ENCODE measurements around the gene TMEM121B. TPM values are rescaled to one million over a fixed set of nuclear protein-coding genes. Genes with fewer than 3 reads are reported as not detected.

Gene TMEM121B
- polyA plus RNA-seq, 3 donors = 1.4 to 3.2 (median 1.9) TPM

GRCh38 chr22:17161991-17162390 lies 40.8 kb upstream of the TMEM121B start:
- no peak overlapping the region for H3K9ac ChIP-seq (ENCODE audit: insufficient read depth, low read length, poor library complexity, severe bottlenecking)
- TF ChIP-seq, protein P1, sequence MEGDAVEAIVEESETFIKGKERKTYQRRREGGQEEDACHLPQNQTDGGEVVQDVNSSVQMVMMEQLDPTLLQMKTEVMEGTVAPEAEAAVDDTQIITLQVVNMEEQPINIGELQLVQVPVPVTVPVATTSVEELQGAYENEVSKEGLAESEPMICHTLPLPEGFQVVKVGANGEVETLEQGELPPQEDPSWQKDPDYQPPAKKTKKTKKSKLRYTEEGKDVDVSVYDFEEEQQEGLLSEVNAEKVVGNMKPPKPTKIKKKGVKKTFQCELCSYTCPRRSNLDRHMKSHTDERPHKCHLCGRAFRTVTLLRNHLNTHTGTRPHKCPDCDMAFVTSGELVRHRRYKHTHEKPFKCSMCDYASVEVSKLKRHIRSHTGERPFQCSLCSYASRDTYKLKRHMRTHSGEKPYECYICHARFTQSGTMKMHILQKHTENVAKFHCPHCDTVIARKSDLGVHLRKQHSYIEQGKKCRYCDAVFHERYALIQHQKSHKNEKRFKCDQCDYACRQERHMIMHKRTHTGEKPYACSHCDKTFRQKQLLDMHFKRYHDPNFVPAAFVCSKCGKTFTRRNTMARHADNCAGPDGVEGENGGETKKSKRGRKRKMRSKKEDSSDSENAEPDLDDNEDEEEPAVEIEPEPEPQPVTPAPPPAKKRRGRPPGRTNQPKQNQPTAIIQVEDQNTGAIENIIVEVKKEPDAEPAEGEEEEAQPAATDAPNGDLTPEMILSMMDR (IDR thresholded peaks at IDR 0.05) = no peak
- H4K20me1 ChIP-seq (ENCODE audit: insufficient read depth, low read length) = peaks cover 10% of the 10 kb centered on the region
- H3K27me3 ChIP-seq (ENCODE audit: control insufficient read depth in 2 of 2, insufficient read depth in 2 of 2, low read length in 2 of 2) = no peaks in the 10 kb centered on the region
- no peak overlapping the region for H3K27ac ChIP-seq (ENCODE audit: low read depth in 1 of 2, low read length in 2 of 2)
- no peak for DNase-seq
- H3K9me3 ChIP-seq (replicated peaks in 1 of 2; ENCODE audit: control insufficient read depth in 1 of 2, insufficient read depth in 1 of 2, low read length in 2 of 2) = no peaks in the 10 kb centered on the region
- Mint-ChIP-seq H3K4me3 (no peak overlapping the region), H3K27me3 (ENCODE audit: low read depth in 3 of 3) (peaks cover 0 to 10% (median 3%) of the 10 kb centered on the region in 3 donors), H3K36me3 (no peaks in the 10 kb centered on the region), H3K4me1 (peaks cover 36% of the 10 kb centered on the region), H3K27ac (no peak overlapping the region), H3K9me3 (no peaks in the 10 kb centered on the region)
- no peak overlapping the region for H2AFZ ChIP-seq (ENCODE audit: insufficient read depth, low read depth, low read length, poor library complexity, severe bottlenecking)
- H3K79me2 ChIP-seq (ENCODE audit: insufficient read depth, low read length) = peaks cover 25% of the 10 kb centered on the region
- no peaks in the 10 kb centered on the region for H3K36me3 ChIP-seq (replicated peaks in 1 of 2; ENCODE audit: control insufficient read depth in 1 of 2, insufficient read depth in 2 of 2, low read length in 2 of 2)
- H3K4me3 ChIP-seq (replicated peaks in 1 of 3; ENCODE audit: low read depth in 2 of 3, low read length in 3 of 3) = no peak overlapping the region
- H3K4me1 ChIP-seq (ENCODE audit: control insufficient read depth in 1 of 2, insufficient read depth in 2 of 2, low read length in 2 of 2) = peaks cover 32 to 34% of the 10 kb centered on the region in 2 donors
- no CpG with 5 or more reads among the region's 3 CpGs for WGBS (ENCODE audit: insufficient coverage)
- no peak overlapping the region for H3K4me2 ChIP-seq (replicated peaks; ENCODE audit: extremely low read depth, low read length, poor library complexity, severe bottlenecking)
- intact Hi-C loops (cut with micrococcal nuclease) = no loop called here

GRCh38 chr22:17159504-17159951 lies 38.4 kb upstream of the TMEM121B start:
- no peaks in the 10 kb centered on the region for H3K27me3 ChIP-seq (ENCODE audit: control insufficient read depth in 2 of 2, insufficient read depth in 2 of 2, low read length in 2 of 2)
- H3K4me1 Mint-ChIP-seq = peaks cover 56% of the 10 kb centered on the region
- H2AFZ ChIP-seq (ENCODE audit: insufficient read depth, low read depth, low read length, poor library complexity, severe bottlenecking) = peak overlapping the region; percentile 99
- peak overlapping the region; percentile 60 to 82 (median 62) for H3K4me3 ChIP-seq (replicated peaks in 1 of 3; ENCODE audit: low read depth in 2 of 3, low read length in 3 of 3)
- peaks cover 49% of the 10 kb centered on the region for H3K79me2 ChIP-seq (ENCODE audit: insufficient read depth, low read length)
- peak overlapping the region; percentile 68 for H3K9ac ChIP-seq (ENCODE audit: insufficient read depth, low read length, poor library complexity, severe bottlenecking)
- H3K4me1 ChIP-seq (ENCODE audit: control insufficient read depth in 1 of 2, insufficient read depth in 2 of 2, low read length in 2 of 2) = peaks cover 57 to 58% of the 10 kb centered on the region in 2 donors
- 29% methylated on average over 35 of the region's 35 CpGs for WGBS (ENCODE audit: insufficient coverage)
- peak in 2 of 3 donors; percentile 13 to 26 for DNase-seq
- H4K20me1 ChIP-seq (ENCODE audit: insufficient read depth, low read length) = peaks cover 20% of the 10 kb centered on the region
- TF ChIP-seq, protein P1 (IDR thresholded peaks at IDR 0.05) = no peak
- H3K36me3 ChIP-seq (replicated peaks in 1 of 2; ENCODE audit: control insufficient read depth in 1 of 2, insufficient read depth in 2 of 2, low read length in 2 of 2) = no peaks in the 10 kb centered on the region
- H3K27me3 Mint-ChIP-seq (ENCODE audit: low read depth in 3 of 3) = peaks cover 0 to 3% (median 0%) of the 10 kb centered on the region in 3 donors
- H3K27ac ChIP-seq (ENCODE audit: low read depth in 1 of 2, low read length in 2 of 2) = peak overlapping the region in 1 of 2 donors; percentile 44
- H3K9me3 ChIP-seq (replicated peaks in 1 of 2; ENCODE audit: control insufficient read depth in 1 of 2, insufficient read depth in 1 of 2, low read length in 2 of 2) = no peaks in the 10 kb centered on the region
- peak overlapping the region in 4 of 7 donors; percentile 21 to 81 (median 48) for H3K27ac Mint-ChIP-seq
- intact Hi-C loops (cut with micrococcal nuclease) = loop anchor here (2.0 to 10.0 kb wide), 7 partner anchors 37 to 335 kb away; partner anchors contain the start of genes ADA2 (in 1 of the 2), IL17RA (in 1 of the 2), TMEM121B (in 1 of the 2) and XKR3 (in 1 of the 2)
- peak overlapping the region; percentile 79 to 88 for H3K4me3 Mint-ChIP-seq
- no peaks in the 10 kb centered on the region for H3K9me3 Mint-ChIP-seq
- peak overlapping the region; percentile 82 for H3K4me2 ChIP-seq (replicated peaks; ENCODE audit: extremely low read depth, low read length, poor library complexity, severe bottlenecking)
- H3K36me3 Mint-ChIP-seq = no peaks in the 10 kb centered on the region

Measured in CD14-positive monocyte (primary cell).